ENCODE measurements around the gene CCDC66. TPM values are rescaled to one million over a fixed set of nuclear protein-coding genes. Genes with fewer than 3 reads are reported as not detected.
"Not testable (repeated sequence)": the region's sequence is repeated elsewhere in the genome, so short reads cannot be mapped to it uniquely, and the experiment has no call there.

The CCDC66 gene
- total RNA-seq, 4 donors from 2014 or later, result 17.2 to 50.8 (median 24.9) TPM

- no peaks in the 10 kb centered on the region for H3K36me3 ChIP-seq
- 37% methylated on average over 3 of the region's 3 CpGs for WGBS
Measured at GRCh38 chr3:56547486-56547885, 9.5 kb upstream of the CCDC66 start.

GRCh38 chr3:56557831-56558170 is 826 bp downstream of the CCDC66 start:
- TF ChIP-seq EP300 (IDR thresholded peaks at IDR 0.05), result no peak
- no peak for TF ChIP-seq POLR2A (IDR thresholded peaks at IDR 0.05)
- TF ChIP-seq CTCF (IDR thresholded peaks at IDR 0.05), result no peak
- TF ChIP-seq POLR2AphosphoS5 (IDR thresholded peaks at IDR 0.05), result no peak
- WGBS, result 10% methylated on average over 7 of the region's 7 CpGs
- no peaks in the 10 kb centered on the region for H3K9me3 ChIP-seq
- H3K4me3 ChIP-seq, result peak overlapping the region; percentile 80
- peak overlapping the region; percentile 94 for H3K27ac ChIP-seq
- peaks cover 14% of the 10 kb centered on the region for H3K4me1 ChIP-seq
- no peak for DNase-seq (ENCODE audit: low spot score in 2 of 2)
- H3K27me3 ChIP-seq, result no peaks in the 10 kb centered on the region
- H3K36me3 ChIP-seq, result peaks cover 17% of the 10 kb centered on the region

More at GRCh38 chr3:56547486-56547885, 9.5 kb upstream of the CCDC66 start:
- Histone ChIP-seq H3K27me3 (no peaks in the 10 kb centered on the region), H3K27ac (no peak overlapping the region), H3K4me1 (no peaks in the 10 kb centered on the region), H3K9me3 (no peaks in the 10 kb centered on the region), H3K4me3 (no peak overlapping the region)
- TF ChIP-seq CTCF (IDR thresholded peaks at IDR 0.05), result no peak
- no peak for TF ChIP-seq POLR2AphosphoS5 (IDR thresholded peaks at IDR 0.05)
- no peak for TF ChIP-seq EP300 (IDR thresholded peaks at IDR 0.05)
- TF ChIP-seq POLR2A (IDR thresholded peaks at IDR 0.05), result no peak
- DNase-seq (ENCODE audit: low spot score in 2 of 2), result no peak

- Histone ChIP-seq H3K9me3 (no peaks in the 10 kb centered on the region), H3K27me3 (no peaks in the 10 kb centered on the region), H3K27ac (no peak overlapping the region), H3K36me3 (peaks cover 37% of the 10 kb centered on the region), H3K4me3 (no peak overlapping the region), H3K4me1 (no peaks in the 10 kb centered on the region)
- no peak for DNase-seq (ENCODE audit: low spot score in 2 of 2)
- 96% methylated on average over 1 of the region's 1 CpG for WGBS
- TF ChIP-seq EP300 (IDR thresholded peaks at IDR 0.05) (no peak), CTCF (IDR thresholded peaks at IDR 0.05) (no peak), POLR2AphosphoS5 (IDR thresholded peaks at IDR 0.05) (no peak), POLR2A (IDR thresholded peaks at IDR 0.05) (no peak)
Measured at GRCh38 chr3:56573501-56573900, 16.5 kb downstream of the CCDC66 start.

GRCh38 chr3:56581941-56582340 is 25.0 kb downstream of the CCDC66 start:
- DNase-seq (ENCODE audit: low spot score in 2 of 2); H3K4me3 ChIP-seq; H3K27me3 ChIP-seq; H3K9me3 ChIP-seq; H3K4me1 ChIP-seq; H3K27ac ChIP-seq: not testable (repeated sequence)
- H3K36me3 ChIP-seq, result peaks cover 13% of the 10 kb centered on the region
- 91% methylated on average over 8 of the region's 12 CpGs for WGBS

GRCh38 chr3:56584275-56584674 is 27.3 kb downstream of the CCDC66 start:
- H3K4me1 ChIP-seq; H3K4me3 ChIP-seq; H3K27ac ChIP-seq; H3K9me3 ChIP-seq; DNase-seq (ENCODE audit: low spot score in 2 of 2); H3K27me3 ChIP-seq: not testable (repeated sequence)
- H3K36me3 ChIP-seq, result peaks cover 13% of the 10 kb centered on the region
- WGBS, result 100% methylated on average over 1 of the region's 28 CpGs

- Histone ChIP-seq H3K4me1 (no peaks in the 10 kb centered on the region), H3K9me3 (no peaks in the 10 kb centered on the region), H3K36me3 (peaks cover 11% of the 10 kb centered on the region), H3K27ac (no peak overlapping the region), H3K4me3 (no peak overlapping the region), H3K27me3 (no peaks in the 10 kb centered on the region)
- TF ChIP-seq EP300 (IDR thresholded peaks at IDR 0.05), result no peak
- no peak for TF ChIP-seq POLR2A (IDR thresholded peaks at IDR 0.05)
- no peak for TF ChIP-seq POLR2AphosphoS5 (IDR thresholded peaks at IDR 0.05)
- no peak for TF ChIP-seq CTCF (IDR thresholded peaks at IDR 0.05)
- DNase-seq (ENCODE audit: low spot score in 2 of 2), result no peak
- 55% methylated on average over 1 of the region's 1 CpG for WGBS
Measured at GRCh38 chr3:56590814-56591213, 33.8 kb downstream of the CCDC66 start.
